Tongue (tissue), 2 donors: ENCODE results near the gene SEPTIN12. TPM values are rescaled to one million over a fixed set of nuclear protein-coding genes. Genes with fewer than 3 reads are reported as not detected.
A peak's percentile ranks its signal among the peaks of the same experiment; 100 is the strongest.
"Not testable (repeated sequence)": the region's sequence is repeated elsewhere in the genome, so short reads cannot be mapped to it uniquely, and the experiment has no call there.

Experiments used
- DNase-seq: peaks from one replicate; pipeline ENCODE4 v3.0.0-alpha.2; 2015
- total RNA-seq: library from RNA; depleted of rRNA; stranded (reverse); fragments of >200 nt; gene quantifications from one replicate; pipeline ENCODE4 v1.2.3, GENCODE V29; 2014

The SEPTIN12 gene
- total RNA-seq, 1 donor from 2014 or later = not detected

DNA sequence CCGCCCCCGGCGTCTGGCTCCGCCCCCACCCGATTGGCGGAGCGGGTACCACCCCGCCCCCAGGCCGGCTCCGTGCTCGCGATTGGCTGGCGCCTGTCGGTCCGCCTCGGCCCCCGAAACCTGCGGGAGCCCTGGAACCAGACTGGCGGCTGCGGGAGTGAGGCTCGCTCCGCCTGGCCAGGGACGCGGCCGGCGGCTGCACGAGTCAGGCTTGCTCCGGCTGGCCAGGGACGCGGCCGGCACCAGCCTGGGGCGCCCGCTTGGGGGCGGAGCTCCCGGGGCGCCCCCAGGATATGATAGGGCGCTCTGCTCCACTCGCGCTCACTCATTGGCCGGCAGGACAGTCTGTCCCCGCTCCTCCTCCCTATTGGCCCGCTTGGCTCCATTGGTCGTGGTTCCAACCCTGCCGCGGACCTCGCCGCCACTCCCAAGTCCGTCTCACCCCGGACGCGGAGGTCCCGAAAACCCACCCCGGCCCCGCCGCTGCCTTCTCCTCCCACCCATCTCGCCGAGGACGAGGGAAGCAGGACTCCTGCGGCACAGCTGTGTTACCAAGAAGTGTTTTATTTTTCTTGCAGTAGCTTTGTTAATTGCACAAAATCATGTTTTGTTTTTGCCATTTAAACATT is 14.6 kb upstream of the SEPTIN12 start:
- DNase-seq = peak; percentile 96

DNA sequence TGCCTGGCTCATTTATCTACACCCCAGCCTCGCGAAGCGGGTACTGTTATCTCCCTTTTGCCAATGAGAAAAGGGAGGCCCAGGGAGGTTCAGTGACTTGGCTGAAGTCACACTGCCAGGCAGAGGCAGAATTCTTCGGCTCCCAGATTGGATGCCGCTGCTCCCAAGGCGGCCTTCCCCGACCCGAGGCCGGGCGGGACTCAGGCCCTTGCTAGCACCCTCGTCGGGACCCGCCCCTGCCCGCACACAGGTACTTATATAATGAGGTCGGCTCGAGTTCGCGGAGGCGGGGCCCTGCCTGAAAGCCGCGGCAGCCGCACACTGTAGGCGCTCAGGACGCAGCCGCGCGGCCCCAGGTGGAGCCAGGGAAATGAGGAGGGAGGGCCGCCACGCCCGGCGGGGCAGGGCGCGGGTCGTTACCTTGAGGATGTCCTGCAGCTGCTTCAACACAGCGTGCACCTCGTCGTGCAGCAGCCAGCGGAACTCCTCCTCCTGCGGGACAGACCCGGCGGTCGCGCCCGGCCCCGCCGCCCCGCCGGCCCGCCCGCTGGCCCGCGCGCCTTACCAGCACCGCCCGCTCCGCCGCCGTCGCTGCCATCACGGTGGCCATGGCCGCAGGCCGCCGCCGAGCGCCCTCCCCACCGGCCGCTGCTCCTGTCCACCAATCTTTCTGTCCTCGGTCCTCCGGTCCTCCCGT is 14.0 kb upstream of the SEPTIN12 start, which contains the start of gene ROGDI:
Gene ROGDI, minus strand, starts transcription at position 672 of the 697 bp plus-strand sequence. Its CDS starts 62 bp downstream, at position 610.
- peak; percentile 70 for DNase-seq

DNA sequence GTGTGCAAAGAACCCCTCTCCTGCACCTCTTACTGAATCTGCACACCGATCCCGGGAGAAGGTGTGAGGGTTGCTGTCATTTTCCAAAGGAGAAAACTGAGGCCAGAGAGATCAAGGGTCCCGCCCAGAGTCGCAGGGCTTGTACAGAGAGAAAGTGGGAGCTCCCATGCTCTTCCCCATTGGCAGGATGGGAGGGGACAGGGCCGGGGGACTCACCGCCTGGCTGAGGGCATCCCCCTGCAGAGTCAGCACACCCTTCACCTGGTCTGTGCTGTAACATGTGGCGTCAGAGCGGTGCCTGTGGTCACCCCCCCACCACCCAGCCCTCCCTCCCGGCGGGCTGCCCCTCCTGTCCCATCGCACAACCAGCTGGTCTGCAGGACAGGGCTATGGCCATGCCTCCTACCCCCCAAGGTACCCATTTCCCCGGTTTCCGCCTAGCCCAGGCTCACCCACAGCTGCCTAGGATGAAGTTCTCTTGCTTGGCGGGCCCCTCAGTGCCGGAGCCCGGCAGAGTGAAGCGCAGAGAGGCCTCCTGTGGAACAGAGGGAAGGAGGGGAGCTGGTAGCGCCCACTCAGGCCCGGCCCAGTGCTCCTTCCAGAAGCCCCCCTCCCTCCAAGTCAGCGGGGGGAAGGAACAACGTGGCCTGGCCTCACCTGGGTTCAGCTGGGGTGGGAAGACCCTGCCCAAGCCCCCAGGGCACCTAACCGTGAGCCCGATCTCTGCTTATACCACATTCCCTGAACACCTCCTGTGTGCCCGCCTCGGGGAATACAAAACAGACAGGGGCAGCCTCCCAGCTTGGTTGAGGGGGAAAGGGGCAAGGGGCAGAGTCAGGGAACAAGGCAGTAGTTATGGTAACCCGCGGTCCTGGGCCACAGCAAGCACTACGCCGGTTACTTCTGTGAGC is 13.2 kb upstream of the SEPTIN12 start:
- DNase-seq = no peak

DNA sequence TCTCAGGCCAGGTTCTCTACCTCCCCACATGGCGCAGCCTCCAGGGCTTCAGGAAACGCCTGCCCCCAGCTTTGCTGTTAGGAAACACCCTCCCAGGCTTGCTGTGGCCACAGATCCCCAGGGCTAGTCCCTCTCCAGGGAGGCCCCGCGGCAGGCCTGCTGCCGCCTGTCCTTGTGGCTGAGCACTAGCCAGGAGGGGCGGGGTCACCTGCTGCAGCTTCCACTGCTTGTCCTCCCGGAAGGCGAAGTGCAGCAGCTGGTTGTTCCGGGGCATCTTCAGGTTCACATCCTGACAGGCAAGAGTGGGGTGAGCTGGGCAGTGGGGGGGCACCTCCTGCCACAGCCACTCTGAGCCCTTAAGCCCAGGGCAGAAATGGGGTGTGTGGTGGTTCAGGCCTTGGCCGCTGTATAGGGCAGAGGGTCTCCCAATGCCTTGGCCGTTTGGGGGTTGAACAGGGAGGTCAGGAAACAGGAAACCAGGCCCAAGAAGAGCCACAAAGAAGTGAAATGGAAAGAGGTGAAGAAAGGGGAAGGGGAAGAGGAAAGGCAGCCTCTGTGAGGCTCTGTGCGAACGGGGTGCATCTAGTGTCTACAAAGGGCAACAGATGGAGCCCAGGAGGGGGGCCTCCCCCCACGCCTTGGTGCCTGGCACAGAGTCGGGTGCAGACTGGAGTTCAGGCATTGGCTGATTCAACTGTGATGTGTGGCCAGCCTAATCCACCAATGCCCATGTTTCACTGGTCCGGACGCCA is 12.3 kb upstream of the SEPTIN12 start:
- peak; percentile 21 for DNase-seq

DNA sequence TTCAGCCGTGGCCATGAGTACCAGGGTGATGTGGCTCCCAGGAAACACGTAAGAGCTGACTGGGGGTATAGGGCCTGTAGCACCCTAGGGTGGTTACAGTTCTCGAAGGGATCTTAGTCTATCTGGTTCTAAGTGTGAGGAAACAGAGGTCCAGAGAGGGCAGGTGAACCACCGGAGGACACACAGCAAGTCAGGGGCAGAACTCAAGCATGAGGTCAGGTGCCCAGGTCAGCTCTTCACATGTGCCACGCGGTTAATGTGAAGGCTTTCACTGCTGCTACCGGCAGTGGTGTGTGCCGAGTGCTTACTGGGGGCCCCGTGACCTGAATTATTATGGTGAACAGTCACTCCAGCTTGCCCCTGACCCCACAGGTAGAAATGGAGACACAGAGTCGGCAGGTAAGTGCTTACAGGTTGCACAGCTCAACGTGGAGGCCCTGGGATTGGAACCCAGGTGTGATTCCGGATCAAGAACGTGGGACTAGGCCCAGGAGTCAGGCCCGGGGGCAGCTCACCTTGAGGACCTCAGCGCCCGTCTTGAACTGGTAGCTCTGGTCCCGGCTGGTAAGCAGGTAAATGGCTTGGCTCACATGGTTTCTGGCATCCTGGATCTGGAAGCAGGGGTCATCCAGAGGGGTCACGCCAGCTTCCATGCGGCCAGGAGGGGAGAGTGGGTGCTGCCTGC is 11.2 kb upstream of the SEPTIN12 start:
- no peak for DNase-seq

DNA sequence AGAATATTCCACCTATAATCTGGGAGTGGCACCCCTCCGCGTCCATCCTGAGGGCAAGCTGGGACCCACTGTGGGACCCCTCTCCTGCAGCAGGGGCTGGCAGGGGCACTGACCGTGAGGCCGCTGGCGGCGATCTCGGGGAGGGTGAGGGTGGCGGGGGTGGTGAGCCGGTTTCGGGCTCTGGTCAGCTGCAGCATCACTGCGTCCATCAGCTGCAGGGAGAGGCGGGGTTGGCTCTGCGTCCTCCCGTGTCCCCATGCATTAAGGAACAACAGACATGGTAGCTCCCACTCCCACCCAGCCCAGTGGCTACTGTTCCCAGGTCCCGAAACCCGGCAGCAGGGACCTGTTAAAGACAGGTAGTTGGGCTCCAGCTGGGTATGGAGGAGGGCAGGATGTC is 10.3 kb upstream of the SEPTIN12 start:
- DNase-seq = no peak

DNA sequence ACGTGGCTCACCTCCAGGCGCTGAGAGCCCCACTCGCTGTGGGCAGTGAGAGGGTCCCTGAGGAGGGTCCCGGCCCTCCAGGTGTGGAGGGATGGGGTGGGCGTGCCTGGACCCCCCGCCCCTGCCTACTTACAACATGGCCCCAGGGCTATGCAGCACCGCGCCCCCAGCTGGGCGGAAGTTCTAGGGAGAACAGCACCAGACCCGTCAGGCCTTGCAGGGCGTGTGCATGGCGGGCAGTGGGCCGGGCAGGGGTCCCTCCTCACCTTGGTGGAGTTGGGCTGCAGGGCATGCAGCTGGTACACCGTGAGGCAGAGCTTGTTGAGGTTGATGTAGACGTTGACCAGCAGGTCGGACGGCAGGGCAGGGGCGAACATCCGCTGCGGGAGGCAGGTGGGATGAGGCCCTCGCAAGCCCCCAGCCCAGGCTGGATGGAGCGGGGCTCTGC is 9.7 kb upstream of the SEPTIN12 start:
- no peak for DNase-seq

DNA sequence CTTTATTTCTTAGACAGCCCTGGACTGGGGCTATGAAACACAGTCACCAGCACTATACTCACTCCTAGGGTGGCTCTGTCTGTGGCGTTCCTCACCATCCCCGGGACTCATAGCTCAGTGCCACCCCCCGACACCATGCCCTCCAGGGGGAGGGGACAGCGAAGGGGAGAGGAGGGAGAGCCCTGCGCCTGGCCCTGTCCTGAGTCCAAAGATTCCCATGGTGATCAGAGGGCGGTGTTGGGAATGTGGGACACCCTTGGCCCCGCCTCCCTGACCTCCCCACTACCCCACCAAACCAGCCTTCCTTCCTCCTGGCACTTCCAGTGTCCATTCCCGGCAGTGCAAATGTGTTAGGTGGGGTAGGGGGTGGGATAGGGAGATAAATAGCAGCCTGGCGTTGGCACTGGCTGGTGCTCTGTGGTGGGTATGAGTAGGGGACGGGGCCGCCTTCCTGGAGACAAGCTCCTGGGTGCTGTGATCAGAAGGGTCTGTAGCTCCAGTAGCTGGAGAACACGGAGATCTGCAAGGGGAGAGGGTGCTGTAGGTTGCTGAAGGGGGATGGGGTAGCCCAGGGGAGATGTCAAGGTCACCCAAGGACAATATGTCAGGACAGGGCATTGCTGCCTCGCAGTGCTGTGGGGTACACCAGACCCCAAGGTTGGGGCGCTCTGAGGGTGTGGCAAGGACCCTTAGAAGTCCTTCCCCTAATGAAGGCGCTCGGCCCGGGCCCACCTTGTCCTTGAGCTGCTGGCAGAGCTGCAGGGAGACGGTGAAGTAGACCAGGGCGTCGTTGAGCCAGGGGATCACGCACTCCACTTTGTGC is 9.0 kb upstream of the SEPTIN12 start:
- DNase-seq = no peak

DNA sequence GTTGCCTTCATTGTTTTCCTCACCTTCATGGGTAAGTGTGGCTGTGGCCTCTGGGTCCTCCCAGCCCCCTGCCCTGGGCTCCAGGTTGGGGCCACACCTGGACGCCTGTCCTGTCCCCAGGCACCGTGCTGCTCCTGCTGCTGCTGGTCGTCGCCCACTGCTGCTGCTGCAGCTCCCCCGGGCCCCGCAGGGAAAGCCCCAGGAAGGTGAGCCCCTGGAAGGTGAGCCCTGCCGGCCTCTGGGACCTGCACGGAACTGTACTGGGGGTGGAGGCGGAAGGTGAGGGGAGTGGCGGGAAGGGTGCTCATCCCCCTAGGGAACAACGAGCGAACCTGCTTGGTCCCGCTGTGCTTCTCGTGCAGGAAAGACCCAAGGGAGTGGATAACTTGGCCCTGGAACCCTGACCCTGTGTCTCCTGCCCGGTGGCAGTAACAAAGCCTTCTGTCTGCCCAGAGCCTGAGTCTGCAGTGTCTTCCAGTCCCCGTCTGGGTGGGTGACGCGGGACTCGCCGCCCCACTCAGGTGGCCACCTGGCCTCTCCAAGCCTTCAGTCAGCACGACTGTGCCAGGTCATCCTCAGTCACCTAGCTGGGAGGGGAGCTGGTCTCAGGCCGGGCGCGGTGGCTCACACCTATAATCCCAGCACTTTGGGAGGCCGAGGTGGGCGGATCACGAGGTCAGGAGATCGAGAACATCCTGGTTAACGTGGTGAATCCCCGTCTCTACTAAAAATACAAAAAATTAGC is 7.9 kb upstream of the SEPTIN12 start:
- DNase-seq = no peak

DNA sequence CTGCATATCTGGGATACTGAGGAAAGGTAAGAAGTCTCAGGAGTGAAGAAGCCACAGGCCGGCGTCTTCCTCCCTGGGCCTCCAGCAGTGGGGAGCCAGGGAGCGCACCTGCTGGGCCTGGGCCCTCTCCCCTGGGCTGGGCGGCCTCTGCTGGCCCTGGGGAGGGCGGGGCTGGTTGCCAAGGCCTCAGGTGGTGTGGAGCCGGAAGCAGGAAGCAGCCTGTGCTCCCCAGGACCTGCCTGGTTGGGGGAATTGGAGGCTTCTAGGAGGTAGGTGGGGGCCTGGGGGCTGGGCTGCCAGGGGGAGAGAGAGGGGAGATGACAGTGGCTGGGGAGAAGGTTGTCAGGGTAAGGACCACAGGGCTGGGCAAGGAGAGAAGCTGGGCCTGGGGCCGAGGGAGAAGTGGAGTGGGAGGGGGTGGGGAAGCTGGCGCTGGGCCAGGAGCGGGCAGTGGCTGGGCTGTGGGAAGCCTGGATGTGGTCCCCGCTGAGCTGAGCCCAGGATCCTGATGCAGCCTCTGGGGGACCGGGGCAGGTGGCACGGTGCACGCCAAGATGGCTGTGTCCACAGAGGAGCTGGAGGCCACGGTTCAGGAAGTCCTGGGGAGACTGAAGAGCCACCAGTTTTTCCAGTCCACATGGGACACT is 7.2 kb upstream of the SEPTIN12 start, which contains the start of gene SMIM22:
Gene SMIM22, plus strand, starts transcription at position 189 of the 647 bp plus-strand sequence. Its CDS starts 366 bp downstream, at position 555.
- DNase-seq = no peak

DNA sequence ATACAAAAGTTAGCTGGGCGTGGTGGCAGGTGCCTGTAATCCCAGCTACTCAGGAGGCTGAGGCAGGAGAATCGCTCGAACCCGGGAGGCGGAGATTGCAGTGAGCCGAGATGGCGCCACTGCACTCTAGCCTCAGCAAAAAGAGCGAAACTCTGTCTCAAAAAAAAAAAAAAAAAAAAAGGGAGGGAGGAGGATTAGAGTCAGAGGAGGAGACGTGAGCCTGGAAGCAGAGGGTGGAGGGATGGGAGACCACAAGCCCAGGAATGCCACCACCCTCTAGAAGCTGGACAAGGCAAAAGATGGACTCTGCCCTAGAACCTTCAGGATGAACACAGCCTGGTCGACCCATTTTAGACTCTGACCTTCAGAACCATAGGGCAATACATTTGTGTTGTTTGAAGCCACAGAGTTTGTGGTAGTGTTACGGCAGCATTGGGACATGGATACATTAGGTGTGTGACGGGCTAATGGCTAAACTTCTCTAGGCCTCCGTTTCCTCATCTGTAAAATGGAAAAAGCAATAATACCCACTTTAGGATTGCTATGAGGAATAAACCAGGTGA is 4.9 kb upstream of the SEPTIN12 start:
- no peak for DNase-seq

DNA sequence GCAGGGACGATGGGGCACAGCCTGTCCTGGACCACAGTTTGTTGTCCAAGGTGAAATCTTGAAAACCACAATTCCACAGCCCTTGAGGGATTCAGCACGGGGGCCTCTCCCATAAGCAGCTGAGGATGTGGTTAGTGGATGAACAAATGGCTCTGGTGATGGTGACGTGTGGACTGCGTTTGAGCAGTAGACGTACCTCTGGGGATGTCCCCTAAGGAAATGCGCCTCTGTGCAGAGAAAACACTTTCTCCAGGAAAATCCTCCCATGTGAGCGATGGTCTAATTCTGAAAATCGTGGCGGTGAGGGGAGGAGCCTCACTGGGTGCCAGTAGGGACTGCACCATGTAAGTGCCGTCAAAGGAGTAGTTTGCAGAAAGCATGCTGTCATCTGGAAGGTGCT is 2.7 kb upstream of the SEPTIN12 start:
- no peak for DNase-seq

DNA sequence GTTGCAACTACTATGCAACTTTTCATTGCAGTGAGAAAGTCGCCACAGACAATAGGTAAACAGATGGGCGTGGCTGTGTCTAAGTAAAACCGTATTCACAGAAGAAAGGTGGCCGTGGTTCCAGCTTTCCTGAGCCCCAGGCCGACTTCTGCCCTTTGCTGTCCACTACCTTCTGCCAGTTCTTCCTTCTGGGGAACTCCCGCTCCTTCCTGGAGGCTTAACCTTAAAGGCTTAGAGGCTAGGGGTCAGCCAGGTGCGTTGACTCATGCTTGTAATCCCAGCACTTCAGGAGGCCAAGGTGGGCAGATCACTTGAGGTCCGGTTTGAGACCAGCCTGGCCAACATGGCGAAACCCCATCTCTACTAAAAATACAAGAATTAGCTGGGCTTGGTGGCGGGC is 2.1 kb upstream of the SEPTIN12 start:
- no peak for DNase-seq

DNA sequence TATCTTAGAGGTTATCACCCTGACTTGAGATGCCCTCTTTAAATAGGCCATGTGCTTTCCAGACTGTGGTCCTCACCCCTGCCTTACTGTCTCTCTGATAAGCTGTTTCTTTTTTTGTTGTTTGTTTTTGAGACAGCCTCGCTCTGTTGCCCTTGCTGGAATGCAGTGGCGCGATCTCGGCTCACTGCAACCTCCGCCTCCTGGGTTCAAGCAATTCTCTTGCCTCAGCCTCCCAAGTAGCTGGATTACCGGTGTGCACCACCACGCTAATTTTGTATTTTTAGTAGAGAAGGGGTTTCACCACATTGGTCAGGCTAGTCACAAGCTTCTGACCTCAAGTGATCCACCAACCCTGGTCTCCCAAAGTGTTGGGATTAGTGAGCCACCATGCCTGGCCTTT is 765 bp upstream of the SEPTIN12 start:
- no peak for DNase-seq

DNA sequence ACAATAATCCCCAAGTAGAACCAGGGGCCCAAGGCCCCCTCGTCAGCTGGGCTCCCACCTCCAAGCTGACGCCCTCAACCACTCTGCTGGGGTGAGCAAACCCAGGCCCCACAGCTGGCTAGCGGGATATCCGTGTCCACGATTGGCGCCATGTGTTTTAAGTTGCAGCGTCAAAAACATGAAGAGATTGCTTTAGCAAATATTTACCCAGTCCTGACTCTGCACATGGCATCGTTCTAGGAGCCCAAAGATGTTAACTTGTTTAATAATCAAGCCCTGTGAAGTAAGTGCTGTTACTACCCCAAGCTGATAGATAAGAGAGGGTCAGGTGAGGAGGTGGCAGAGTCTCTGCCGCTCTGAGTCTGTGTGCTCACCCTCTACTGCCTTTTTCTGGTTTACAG is 344 bp upstream of the SEPTIN12 start:
- no peak for DNase-seq

DNA sequence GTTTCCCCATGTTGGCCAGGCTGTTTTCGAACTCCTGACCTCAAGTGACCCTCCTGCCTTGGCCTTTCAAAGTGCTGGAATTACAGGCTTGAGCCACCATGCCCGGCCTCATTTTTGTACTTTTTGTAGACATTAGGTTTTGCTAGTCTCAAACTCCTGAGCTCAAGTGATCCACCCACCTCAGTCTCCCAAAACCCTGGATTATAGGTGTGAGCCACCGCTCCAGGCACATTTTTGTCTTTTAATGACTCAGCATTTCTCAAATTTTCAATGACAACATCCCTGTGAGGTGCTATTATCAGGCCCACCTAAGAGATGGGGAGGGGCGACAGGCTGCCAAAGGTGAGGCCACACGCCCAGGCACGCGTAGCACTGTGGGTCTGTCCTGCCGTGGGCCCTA is 1.1 kb downstream of the SEPTIN12 start:
- no peak for DNase-seq

DNA sequence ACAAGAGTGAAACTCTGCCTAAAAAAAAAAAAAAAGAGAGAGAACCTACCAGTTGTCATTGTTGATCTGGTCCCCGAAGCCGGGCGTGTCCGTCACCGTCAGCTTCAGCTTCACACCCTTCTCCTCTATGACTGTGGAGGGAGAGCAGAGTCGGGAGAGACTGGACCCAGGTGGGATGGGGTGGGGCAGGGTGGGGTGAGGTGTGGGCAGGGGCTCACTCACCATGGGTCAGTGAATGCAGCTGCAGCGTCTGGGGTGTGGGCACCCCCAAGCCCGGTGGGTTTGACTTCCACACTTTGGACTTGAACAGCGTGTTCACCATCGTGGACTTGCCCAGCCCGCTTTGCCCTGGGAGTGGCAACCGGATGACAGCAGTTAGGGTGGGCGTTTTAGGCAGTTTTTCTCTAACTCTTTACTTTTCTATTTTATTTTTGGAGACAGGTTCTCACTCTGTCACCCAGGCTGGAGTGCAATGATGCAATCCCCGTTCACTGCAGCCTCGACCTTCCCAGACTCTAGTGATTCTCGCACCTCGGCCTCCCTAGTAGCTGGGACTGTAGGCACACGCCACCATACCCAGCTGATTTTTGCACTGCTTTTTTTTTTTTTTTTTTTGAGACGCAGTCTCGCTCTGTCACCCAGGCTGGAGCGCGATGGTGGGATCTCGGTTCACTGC is 2.2 kb downstream of the SEPTIN12 start:
- no peak for DNase-seq

DNA sequence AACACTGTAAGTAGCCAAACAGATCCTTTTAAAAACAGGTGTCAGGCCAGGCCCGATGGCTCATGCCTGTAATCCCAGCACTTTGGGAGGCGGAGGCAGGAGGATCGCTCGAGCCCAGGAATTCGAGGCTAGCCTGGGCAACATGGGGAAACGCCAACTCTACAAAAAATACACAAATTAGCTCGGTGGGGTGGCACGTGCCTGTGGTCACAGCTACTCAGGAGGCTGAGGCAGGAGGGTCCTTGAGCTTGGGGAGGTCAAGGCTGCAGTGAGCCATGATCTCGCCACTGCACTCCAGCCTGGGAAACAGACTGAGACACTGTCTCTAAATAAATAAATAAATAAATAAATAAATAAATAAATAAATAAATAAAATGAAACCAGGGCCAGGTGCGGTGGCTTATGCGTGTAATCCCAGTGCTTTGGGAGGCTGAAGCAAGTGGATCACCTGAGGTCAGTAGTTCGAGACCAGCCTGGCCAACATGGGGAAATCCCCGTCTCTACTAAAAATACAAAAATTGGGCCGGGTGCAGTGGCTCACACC is 3.6 kb downstream of the SEPTIN12 start:
- DNase-seq = not testable (repeated sequence)
